Duodenal mucosa (tissue), 2 donors: ENCODE data around the gene ACBD4.

Source experiments
- H3K27ac ChIP-seq: one replicate; pipeline ENCODE4 v1.7.0; 2013; ENCODE audit warnings: low read depth, low read length
- H3K27me3 ChIP-seq, 2 donors: one replicate each; pipeline ENCODE4 v1.7.0; 2013; ENCODE audit warnings: low read length in 2 of 2, control low read depth in 1 of 2; ENCODE audit not compliant: insufficient read depth in 2 of 2, control insufficient read depth in 1 of 2
- H3K36me3 ChIP-seq, 2 donors: one replicate each; pipeline ENCODE4 v1.7.0; 2013; ENCODE audit warnings: low read length in 2 of 2, control low read depth in 1 of 2; ENCODE audit not compliant: insufficient read depth in 2 of 2, control insufficient read depth in 1 of 2
- H3K4me1 ChIP-seq, 2 donors: one replicate each; pipeline ENCODE4 v1.7.0; 2013; ENCODE audit warnings: low read length in 2 of 2, control low read depth in 1 of 2; ENCODE audit not compliant: insufficient read depth in 2 of 2, control insufficient read depth in 1 of 2
- H3K4me3 ChIP-seq, 2 donors: one replicate each; pipeline ENCODE4 v1.7.0; 2013; ENCODE audit warnings: low read length in 2 of 2, low read depth in 1 of 2
- H3K9ac ChIP-seq, 2 donors: one replicate each; pipeline ENCODE4 v1.7.0; 2013; ENCODE audit warnings: low read length in 2 of 2, low read depth in 1 of 2
- H3K9me3 ChIP-seq, 2 donors: one replicate each; pipeline ENCODE4 v1.7.0; 2013; ENCODE audit warnings: low read length in 2 of 2, control low read depth in 1 of 2; ENCODE audit not compliant: control insufficient read depth in 1 of 2

ACBD4 gene

GRCh38 chr17:45170931-45171337 lies 35.4 kb downstream of the ACBD4 start:
- no peaks in the 10 kb centered on the region for H3K36me3 ChIP-seq
- H3K4me1 ChIP-seq: peaks cover 23 to 36% of the 10 kb centered on the region in 2 donors
- peak overlapping the region; percentile 24 to 60 for H3K4me3 ChIP-seq
- H3K9ac ChIP-seq: peak overlapping the region; percentile 55 to 71
- peak overlapping the region; percentile 63 for H3K27ac ChIP-seq
- no peaks in the 10 kb centered on the region for H3K27me3 ChIP-seq
- no peaks in the 10 kb centered on the region for H3K9me3 ChIP-seq

- Histone ChIP-seq H3K27me3 (no peaks in the 10 kb centered on the region), H3K36me3 (no peaks in the 10 kb centered on the region), H3K4me3 (peak overlapping the region; percentile 59 to 60), H3K9ac (peak overlapping the region; percentile 55 to 71), H3K27ac (peak overlapping the region; percentile 63), H3K9me3 (no peaks in the 10 kb centered on the region), H3K4me1 (peaks cover 26 to 40% of the 10 kb centered on the region in 2 donors)
These were observed 36.1 kb downstream of the ACBD4 start for GRCh38 chr17:45171338-45172231.

DNA sequence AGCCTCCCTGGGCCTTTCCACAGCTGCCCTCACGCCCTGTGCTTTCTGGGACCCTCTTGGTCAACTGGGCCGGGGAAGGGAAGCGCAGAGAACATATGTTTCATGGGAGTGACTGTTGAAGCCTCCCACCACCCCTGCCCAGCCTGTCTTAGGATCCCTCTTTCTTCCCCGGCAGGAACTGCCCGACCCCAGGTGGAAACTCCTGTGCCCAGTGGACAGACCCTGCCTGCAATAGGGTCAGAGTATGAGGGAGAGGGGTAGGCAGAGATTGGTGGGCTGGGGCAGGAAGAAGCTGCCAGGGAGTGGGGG lies 36.7 kb downstream of the ACBD4 start:
- peaks cover 26 to 40% of the 10 kb centered on the region in 2 donors for H3K4me1 ChIP-seq
- H3K4me3 ChIP-seq: peak overlapping the region; percentile 59 to 60
- H3K36me3 ChIP-seq: no peaks in the 10 kb centered on the region
- no peaks in the 10 kb centered on the region for H3K27me3 ChIP-seq
- H3K27ac ChIP-seq: peak overlapping the region; percentile 63
- H3K9ac ChIP-seq: peak overlapping the region; percentile 54 to 55
- H3K9me3 ChIP-seq: no peaks in the 10 kb centered on the region

- Histone ChIP-seq H3K9me3 (no peaks in the 10 kb centered on the region), H3K4me1 (peaks cover 26 to 40% of the 10 kb centered on the region in 2 donors), H3K36me3 (no peaks in the 10 kb centered on the region), H3K27me3 (no peaks in the 10 kb centered on the region), H3K9ac (peak overlapping the region; percentile 55 to 66), H3K4me3 (peak overlapping the region; percentile 59 to 60), H3K27ac (peak overlapping the region; percentile 63)
These were observed 37.2 kb downstream of the ACBD4 start for GRCh38 chr17:45172541-45173286.

- Histone ChIP-seq H3K27ac (no peak overlapping the region), H3K9ac (no peak overlapping the region), H3K4me1 (peaks cover 23 to 35% of the 10 kb centered on the region in 2 donors), H3K9me3 (no peaks in the 10 kb centered on the region), H3K36me3 (no peaks in the 10 kb centered on the region), H3K4me3 (no peak overlapping the region), H3K27me3 (no peaks in the 10 kb centered on the region)
These were observed 40.2 kb downstream of the ACBD4 start for GRCh38 chr17:45175759-45176115.

GRCh38 chr17:45177563-45177962 lies 42.1 kb downstream of the ACBD4 start:
- H3K9me3 ChIP-seq: no peaks in the 10 kb centered on the region

GRCh38 chr17:45184144-45184543 lies 48.7 kb downstream of the ACBD4 start:
- no peaks in the 10 kb centered on the region for H3K36me3 ChIP-seq
- no peaks in the 10 kb centered on the region for H3K27me3 ChIP-seq
- no peaks in the 10 kb centered on the region for H3K4me1 ChIP-seq
- H3K9me3 ChIP-seq: no peaks in the 10 kb centered on the region
- H3K27ac ChIP-seq: no peak overlapping the region
- no peak overlapping the region for H3K4me3 ChIP-seq
- no peak overlapping the region for H3K9ac ChIP-seq

More at GRCh38 chr17:45177563-45177962, 42.1 kb downstream of the ACBD4 start:
- Histone ChIP-seq H3K4me3 (no peak overlapping the region), H3K4me1 (peaks cover 4 to 17% of the 10 kb centered on the region in 2 donors), H3K9ac (no peak overlapping the region), H3K27me3 (no peaks in the 10 kb centered on the region), H3K27ac (no peak overlapping the region), H3K36me3 (no peaks in the 10 kb centered on the region)

- Histone ChIP-seq H3K9me3 (no peaks in the 10 kb centered on the region), H3K4me1 (peaks cover 0 to 4% of the 10 kb centered on the region in 2 donors), H3K4me3 (no peak overlapping the region), H3K9ac (no peak overlapping the region), H3K27ac (no peak overlapping the region), H3K27me3 (no peaks in the 10 kb centered on the region), H3K36me3 (no peaks in the 10 kb centered on the region)
These were observed 51.4 kb downstream of the ACBD4 start for GRCh38 chr17:45186801-45187354.

GRCh38 chr17:45189009-45189408 lies 53.5 kb downstream of the ACBD4 start:
- H3K9ac ChIP-seq: no peak overlapping the region
- no peaks in the 10 kb centered on the region for H3K36me3 ChIP-seq
- no peak overlapping the region for H3K27ac ChIP-seq
- no peaks in the 10 kb centered on the region for H3K27me3 ChIP-seq
- H3K4me3 ChIP-seq: no peak overlapping the region
- H3K4me1 ChIP-seq: peaks cover 0 to 4% of the 10 kb centered on the region in 2 donors
- H3K9me3 ChIP-seq: no peaks in the 10 kb centered on the region
